Stimulated activated CD8-positive, alpha-beta memory T cell treated with anti-CD3 and anti-CD28 coated beads, Interleukin-4, amount 100 ng/mL, for 1 hour (primary cell): ENCODE measurements around the gene HYPK.

Experiments used
- DNase-seq, 2 donors: peaks; one replicate each; pipeline ENCODE4 v3.0.0-alpha.2; 2020; ENCODE audit warnings: low read depth in 2 of 2, low spot score in 1 of 2

HYPK gene, protein sequence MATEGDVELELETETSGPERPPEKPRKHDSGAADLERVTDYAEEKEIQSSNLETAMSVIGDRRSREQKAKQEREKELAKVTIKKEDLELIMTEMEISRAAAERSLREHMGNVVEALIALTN

DNA sequence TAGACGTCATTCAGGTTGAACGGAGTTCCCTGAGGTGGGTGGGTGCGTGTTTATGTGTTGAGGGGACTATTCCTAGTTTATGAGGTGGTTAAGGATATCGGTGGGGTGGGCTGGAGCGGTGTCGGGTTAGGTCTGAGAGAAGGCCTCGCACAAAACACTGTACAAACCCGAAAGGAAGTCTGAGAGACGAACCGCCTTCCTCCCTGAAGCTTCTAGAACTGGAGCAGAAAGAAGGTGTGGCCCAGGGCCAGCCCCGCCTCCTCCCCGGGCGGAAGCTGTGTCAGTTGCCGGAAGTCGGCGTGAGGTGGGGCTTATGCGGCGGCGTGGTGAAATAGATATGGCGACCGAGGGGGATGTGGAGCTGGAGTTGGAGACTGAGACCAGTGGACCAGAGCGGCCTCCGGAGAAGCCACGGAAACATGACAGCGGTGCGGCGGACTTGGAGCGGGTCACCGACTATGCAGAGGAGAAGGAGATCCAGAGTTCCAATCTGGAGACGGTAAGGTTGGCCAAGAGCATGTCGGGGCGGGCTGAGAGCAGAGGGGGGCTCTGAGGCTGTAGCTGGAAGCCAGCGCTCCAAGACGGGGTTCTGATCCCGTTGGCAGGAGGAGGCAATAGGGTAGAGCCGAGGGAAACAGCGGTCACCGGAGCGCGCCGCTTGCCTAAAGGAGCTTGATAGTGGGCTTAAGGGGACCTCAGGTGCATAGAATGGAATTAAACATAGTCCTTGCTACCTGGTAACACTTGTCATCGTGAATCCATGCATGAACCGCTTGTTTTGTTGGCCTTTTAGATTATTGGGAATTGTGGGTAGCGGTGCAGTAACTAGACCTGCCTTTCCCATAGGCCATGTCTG, at the start of gene HYPK:
TSS of gene HYPK (plus strand) at position 314 of the 856 bp plus-strand sequence. CDS start at position 338, 24 bp downstream.
- DNase-seq: peak; percentile 77 to 83

DNA sequence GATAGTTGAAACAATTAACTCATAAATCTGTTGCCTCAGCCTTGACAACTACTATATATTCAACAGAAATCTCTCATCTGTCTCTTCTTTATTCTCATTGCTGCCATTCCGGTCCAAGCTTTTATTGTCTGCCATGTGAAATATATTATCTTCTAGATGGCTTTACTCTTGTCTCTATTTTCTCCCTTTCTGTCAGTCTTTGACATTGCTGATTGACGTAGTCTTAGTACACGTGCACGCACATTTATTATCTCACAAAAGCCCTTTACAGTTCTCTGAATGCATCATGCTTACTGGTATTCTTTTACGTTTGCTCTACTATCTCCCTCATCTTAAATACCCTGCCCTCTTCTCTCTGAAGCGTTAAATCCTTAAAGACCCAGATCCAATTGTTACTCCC, 48.5 kb upstream of the HYPK start:
- no peak for DNase-seq

DNA sequence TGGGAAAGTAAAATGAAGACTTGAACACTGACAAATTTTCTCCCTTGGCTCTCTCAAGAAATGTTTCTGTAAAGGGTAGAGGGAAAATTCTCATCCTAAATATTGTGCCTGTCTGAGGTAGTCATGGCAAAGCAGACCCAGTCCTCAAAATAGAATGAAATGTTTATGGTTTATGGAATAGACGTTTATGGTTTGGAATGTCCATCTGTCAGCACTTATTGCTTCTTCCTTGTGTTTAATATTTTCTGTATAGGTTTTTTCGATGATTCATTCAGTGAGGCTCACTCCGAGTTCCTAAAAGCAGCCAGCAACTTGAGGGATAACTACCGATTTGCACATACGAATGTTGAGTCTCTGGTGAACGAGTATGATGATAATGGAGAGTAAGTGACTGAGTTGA, 37.6 kb upstream of the HYPK start:
- no peak for DNase-seq

DNA sequence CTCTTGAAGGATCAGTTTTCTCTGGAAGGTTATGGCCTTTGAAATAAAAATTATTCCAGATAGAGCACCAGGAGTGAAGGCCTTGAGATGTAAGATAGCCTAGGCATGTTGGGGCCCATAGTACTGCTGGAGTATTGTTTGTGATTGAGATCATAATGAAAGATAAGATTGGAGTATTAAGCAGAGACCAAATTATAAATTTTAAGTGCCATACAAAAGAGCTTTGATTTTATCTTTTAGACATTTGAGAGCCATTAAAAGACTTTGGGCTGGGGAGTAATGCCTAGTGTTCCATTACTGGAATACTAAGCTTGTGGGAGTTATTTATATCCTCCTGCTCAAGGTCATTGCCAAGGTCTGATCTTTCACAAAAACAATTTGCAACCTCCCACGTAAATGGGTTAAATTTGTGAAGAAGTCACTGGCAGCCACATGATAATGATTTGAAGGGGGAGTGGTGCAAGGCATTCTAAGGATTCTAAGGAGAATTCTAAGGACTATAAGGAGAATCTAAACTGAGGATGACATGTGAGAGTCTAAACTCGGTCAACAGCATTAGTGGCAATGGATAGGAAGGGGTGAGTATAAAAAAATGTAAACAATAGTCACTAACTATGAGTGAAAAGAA, 36.5 kb upstream of the HYPK start:
- DNase-seq: no peak

DNA sequence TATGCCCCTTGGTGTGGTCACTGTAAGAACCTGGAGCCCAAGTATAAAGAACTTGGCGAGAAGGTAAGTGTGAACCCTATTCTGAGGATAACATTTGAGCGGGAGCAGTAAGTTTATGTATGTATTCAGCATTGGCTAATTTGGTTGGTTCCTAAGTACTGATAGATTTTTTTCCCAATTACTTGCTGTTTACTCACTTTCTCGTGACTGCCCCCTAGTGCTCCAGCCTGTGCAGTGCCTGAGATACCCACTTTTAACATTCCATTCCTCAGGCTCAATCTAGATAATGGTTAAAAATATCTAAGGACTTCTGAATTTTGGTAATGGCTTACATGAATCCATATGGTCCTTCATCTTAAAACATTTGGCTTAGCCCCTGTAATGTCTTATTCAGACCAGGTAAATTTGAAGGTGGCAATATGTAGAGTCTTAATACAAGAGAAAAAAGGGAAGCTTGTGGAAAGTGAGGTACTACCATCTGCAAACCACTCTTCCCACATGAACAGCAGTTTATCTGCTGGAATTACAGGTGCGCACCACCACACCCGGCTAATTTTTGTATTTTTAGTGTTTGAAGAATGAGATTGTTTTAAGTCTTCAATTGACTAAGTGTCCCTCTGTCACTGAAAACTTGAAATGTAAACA, 30.7 kb upstream of the HYPK start:
- DNase-seq: no peak

DNA sequence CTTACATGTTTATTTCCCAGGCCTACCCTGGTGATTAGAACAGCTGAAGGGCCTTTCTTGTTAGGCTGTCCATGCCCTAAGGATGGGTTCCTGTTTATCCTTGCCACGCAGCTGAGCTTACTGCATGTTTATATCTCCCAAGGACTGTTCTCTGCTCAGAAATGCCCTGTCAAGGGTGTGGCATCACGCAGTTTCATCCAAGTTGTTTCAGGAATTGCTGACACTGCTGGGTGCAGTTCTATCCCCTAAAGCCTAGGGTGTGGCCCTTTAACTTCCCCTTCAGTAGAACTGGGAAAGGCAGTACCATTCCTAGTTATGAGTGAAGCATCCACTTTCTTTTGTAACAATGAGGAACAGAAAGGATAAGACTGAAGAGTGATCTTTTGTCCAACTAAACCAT, 28.6 kb upstream of the HYPK start:
- no peak for DNase-seq

DNA sequence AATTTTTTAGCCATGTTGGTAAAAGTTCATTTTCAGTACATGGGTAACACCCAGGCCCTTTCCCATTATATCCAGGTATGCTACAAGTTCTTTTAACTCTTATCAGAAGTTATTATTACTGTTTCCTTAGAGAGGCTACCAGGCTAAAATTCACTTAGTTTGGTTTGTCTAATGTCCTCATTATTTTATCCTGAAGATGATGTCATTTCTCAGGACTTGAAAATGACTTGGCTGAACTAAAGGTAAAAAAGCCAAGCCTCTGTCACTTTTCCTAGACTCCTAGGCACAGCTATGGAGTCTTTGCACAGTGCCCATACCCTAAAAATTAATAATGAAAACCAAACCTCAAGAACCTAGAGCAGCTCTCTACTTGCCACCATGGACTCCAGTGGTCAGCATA, 27.8 kb upstream of the HYPK start:
- no peak for DNase-seq

DNA sequence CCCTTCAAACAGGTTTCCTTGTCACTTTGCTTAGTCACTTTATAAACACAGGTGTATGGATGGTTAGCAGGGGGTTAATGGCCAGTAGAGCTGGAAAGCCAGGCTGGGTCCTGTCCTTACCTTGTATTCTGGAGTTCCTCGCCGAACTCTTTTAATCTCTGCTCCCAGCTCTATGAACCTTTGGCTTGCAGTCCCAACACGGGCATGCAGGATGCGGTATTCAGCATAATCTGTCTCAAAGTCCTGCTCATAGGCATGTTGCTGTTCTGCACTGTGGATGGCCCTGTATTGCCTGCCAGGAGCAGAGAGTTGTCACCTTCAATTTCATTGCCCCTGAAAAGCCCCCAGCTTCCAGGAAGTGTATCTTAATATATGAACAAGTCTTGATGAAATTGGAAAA, 26.3 kb upstream of the HYPK start:
- DNase-seq: no peak

DNA sequence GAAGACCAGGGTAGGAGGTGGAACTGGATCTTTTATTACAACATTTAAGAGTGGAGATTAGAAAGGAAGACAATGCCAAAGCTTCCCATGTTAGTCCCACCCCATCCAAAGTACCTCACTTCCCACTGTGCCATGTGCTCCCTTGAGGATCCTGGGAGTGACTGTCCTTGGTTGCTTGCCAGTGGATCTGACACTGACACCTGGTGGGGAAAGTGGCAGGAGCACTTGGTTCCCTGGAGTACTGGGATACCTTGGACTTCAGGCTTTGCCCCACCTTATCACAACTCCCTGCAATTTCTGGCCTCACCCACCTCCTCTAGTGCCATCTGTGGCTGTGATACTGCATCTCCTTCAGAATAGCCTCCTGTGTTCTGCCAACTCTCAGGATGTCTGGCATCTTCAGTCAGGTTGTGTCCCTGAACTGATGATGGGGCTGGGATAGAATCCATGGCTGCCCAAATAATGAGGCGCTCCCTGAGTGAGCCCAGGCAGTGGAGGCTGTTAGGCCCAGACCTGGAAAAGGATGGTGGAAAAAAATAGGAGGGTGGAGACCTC, 24.9 kb upstream of the HYPK start:
- DNase-seq: no peak

DNA sequence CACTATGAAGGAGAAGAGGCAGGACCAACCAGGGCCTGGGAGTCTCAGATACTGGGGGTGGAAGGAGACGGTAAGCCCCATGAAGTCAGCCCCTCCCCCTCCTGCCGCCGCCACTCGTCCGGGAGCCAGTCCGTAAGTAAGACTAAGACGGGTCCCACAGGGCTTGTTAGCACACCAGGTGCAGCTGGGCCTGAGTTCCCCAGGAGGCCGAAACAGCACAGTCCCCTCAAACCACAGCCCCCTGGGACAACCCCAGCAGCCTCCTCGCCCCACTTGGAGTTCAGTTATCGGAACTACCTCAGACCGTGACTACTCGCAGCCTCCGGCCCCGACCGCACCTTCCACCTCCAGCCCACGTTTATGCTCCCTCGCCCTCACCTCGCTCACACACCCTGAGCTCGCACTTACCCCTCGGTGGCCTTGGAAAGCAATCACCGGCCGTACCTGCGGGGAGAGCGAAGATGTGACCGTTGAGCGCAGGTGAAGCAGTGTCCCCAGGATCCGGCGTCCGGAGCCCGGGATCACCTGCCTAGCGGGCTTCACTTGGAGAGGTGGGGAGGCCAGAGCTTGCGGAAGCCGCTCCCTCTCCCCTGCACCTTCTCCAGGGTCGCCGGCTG, 24.2 kb upstream of the HYPK start:
- DNase-seq: no peak

DNA sequence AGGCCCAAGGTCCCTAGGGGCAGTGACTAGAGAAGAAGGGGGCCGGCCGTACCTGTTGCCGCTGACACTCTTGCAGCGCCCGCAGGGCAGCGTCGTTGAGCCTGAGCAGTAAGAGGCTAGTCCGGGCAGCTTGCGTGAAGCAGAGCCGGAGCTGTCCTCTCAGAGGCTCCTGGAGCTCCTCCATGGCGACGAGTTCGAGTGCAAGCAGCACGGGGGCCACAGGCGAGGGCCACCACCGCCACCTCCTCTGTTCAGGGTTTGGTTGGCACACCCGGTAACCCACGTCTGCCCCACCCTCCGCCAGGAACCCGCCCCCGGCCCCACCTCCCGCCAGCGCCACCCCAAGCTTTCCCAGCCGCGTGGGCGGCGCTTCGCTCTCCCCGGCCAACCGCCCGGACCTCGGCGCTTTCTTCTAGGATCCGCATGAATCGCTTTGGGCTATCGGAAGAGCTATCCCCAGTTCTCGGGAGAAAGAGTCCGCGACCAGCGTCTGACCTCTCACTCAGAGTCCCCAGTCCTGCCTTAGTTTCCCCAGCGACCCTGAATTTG, 23.6 kb upstream of the HYPK start, which contains the start of gene ELL3:
TSS of gene ELL3 (minus strand) at position 249 of the 549 bp plus-strand sequence. CDS start at position 184, 65 bp downstream.
- DNase-seq: peak; percentile 49 to 62

DNA sequence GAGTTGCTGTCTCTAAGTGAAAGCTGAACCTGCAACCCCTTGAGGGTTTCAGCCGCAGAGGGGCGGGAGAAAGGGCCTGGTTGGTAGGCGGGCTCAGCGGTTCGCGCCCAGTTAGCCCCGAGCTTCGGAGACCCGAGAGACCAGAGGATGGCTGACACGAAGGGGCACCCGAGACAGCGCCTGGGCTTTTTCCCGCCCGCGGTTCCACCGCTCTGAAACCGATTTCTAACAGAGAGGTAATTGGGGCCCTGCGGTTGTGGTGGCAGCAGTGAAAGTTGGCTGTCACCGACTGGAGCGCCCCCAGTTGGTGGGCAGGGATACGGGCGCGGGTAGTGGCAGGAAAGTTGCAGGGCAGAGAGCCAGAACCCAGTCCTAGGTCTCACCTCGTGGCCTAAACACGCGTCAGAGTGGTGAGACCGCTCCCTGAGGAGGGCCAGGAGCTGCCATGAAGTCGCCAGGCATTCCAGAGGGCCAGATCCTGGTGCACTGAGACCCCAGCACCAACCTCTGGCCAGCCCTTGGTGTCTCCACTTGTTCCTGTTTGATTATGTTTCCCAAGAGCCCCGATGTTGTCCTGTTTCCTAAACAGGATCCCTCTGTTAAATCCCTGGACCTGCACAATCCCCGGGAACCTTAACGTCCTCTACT, 23.0 kb upstream of the HYPK start:
- peak; percentile 46 to 67 for DNase-seq

DNA sequence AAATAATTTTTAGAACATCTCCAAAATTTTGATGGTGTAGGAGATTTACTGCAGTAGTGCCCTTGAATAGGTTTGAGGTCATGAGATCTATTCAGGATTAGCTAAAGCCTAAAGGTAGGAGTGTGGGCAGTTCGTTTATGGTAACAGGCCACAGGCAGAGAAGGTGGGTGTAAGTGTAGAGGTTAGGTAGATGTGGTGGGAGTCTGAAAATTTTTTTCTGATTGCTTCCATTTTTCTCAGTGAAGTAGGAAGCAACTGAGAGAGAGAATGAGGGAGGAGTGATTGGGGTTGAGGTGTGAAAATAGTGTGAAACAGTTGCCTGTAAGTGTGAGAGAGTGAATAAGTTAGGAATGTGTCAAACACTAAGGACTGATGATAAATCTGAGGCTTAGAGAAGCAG, 21.4 kb upstream of the HYPK start:
- no peak for DNase-seq

DNA sequence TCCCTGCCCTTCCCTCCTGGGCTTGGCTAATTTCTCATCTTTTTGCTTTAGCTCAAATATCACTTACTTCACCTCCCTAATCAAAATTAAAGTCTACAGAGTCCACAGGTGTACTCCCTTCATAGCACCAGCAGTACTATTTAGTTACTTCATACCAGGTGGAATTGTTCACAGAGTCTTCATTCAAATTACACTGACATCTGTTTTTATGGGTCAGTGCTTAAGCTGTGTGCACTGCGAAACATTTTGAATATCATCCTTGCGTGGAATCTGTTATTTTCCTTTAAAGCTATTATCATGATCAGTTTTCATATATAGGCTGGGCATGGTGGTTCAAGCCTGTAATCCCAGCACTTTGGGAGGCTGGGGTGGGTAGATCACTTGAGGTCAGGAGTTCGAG, 11.0 kb upstream of the HYPK start:
- DNase-seq: no peak

DNA sequence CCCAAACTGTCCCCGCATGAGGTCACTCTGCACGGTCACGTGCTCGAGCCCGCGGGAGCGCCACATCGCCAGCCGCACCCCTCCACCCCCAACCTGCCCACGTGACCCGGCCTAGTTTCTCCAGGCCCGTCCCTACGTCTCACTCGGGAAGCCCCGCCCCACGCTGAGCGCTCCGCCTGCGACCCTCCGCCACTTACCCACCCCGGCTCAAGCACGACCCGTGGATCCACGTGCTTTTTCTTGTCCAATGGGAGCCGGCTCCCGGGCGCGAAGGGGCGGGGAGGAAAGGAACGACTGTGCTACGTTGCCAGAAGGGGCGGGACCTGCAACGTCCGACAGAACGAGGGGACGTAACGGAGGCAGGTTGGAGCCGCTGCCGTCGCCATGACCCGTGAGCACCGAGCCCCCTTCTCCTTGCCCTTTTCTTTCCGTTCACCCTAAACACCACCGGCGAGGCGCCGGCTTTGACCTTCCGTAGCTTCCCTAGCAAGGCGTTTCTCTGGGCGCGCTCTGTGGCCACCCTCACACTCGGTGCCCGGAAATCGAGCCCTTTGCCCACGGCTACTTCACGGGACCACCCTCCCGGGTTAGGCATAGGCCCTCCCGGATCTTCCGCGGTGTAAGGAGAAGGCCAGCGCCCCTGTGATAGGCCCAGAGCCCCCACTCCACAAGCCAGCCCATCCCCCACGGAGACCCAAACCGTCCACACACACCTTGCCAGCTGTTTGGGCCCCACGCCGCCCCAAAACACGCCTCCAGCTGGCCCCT, 8.2 kb upstream of the HYPK start, which contains the start of gene SERF2:
TSS of gene SERF2 (plus strand) at position 328 of the 768 bp plus-strand sequence. CDS start at position 385, 57 bp downstream.
- peak; percentile 98 to 99 for DNase-seq

DNA sequence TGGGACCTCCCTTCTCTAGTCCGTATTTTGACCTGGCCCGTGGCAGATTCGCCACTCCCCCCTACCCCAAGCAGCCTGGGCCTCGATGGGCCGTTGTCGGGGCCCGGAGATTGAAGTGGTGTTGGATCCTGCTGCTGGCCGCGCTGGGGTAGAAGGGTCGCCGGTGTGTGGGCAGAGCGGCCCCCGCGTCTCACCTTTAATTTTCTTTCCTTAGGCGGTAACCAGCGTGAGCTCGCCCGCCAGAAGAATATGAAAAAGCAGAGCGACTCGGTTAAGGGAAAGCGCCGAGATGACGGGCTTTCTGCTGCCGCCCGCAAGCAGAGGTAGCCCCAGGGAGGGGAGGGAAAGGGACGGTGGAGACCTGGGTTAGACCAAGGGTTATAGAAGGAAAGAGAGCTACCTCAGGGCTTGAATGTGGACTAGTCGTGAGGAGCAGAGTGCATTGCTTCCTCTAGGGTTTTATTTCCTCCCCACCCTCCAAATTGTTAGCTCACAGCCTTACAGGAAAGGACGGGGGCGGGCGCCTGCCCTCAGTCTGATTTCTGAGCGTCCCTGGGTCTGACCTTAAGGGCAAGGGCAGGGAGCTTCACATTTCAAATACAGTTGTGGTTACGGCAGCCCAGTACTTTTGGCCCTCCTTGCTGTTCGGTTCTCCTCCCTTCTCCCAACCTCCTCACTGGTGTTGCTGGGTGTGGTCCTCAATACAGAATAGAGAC, 7.5 kb upstream of the HYPK start:
- DNase-seq: no peak

DNA sequence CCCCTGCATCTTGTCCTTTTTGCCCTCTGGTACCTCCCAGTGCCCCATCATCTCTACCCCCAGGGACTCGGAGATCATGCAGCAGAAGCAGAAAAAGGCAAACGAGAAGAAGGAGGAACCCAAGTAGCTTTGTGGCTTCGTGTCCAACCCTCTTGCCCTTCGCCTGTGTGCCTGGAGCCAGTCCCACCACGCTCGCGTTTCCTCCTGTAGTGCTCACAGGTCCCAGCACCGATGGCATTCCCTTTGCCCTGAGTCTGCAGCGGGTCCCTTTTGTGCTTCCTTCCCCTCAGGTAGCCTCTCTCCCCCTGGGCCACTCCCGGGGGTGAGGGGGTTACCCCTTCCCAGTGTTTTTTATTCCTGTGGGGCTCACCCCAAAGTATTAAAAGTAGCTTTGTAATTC, 6.8 kb upstream of the HYPK start:
- no peak for DNase-seq

DNA sequence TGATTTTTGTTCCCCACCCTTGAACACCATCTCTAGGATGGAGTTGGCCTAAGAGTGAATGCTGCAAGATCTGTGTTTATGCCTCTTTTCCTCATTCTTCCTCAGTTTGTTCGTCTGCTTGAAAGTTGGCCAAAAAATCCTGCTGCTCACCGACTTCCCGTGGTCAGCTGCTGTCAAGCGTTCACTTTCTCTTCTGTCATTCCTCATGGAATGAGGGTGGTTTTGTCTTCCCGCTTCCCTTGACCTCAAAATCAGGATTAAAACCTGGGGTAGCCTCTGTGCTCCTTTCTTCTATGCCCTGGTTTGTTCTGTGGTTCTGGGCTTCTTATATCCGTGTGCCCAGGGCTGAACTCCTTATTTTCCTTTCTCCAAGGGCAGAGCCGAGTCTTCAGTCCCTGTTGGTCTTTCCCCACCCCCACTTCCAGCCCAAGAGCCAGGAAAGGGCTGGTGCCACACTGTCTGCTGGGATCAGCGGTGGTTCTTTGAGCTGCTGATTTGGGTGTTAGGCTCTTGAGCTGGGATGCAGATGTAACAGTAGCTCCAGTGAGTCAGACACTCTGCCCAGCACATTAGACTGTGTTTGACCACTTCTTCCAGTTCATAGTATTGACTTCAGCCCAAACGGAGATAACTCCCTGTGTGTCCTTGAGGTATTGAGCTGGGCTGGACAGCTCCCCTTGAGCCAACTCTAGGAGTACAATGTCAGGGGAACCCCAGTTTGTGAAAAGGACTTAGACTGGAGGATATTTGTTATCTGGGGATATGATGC, 5.9 kb upstream of the HYPK start:
- no peak for DNase-seq
